Lower leg skin (tissue), 3 donors: Measurements from ENCODE around the gene INTS11.

Experiments
- CTCF ChIP-seq, 3 donors: fragments of 450-650 bp; IDR thresholded peaks; one replicate each; pipeline ENCODE4 v1.5.1; 2016; ENCODE audit warnings: antibody characterized with exemption in 3 of 3, mild to moderate bottlenecking in 3 of 3, moderate library complexity in 2 of 3
- POLR2A ChIP-seq, 2 donors: fragments of 450-650 bp; IDR thresholded peaks; one replicate each; pipeline ENCODE4 v1.6.1; 2016 to 2017; ENCODE audit warnings: antibody characterized with exemption in 2 of 2, mild to moderate bottlenecking in 1 of 2, moderate library complexity in 1 of 2

- TF ChIP-seq POLR2A (IDR thresholded peaks at IDR 0.05) (no peak), CTCF (IDR thresholded peaks at IDR 0.05) (no peak)
These were observed 46.4 kb upstream of the INTS11 start for GRCh38 chr1:1370771-1371300.
